ENCODE data around the gene TMEM131.
A peak's percentile ranks its signal among the peaks of the same experiment; 100 is the strongest.

DNA sequence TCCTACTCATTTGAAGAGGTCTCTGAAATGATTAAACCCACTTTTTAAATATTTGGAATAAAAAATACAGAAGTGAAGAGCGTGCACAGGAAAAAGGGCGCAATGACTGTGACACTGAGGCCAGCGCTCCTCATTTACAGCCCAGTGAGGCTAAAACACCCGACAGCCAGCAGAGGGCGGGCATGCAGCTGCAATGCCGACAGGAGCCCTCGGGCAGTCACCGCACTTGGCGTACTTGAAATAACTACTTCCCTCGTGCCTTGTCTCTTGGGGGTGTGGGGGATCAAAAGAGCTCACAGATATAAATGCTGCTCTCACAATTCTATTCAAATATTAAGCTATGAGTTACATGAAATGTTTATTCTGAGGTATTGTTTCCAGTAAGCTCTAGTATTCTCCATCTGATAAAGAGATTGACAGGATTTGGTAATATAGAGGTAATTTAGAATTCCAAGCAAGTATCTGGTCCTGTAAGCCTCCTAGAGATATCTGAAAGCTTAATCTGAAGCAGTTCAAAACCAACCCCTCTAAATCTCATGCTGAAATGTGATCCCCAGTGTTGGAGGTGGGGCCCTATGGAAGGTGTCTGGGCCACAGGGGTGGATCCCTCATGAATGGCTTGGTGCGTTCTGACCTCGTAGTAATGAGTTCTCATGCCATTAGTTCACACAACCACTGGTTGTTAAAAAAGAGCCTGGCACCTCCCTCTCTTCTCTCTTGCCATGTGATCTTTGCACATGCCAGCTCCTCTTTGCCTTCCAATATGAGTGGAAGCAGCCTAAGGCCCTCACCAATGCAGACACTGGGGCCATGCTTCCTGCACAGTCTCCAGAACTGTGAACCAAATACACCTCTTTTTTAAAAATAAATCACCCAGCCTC lies 188.8 kb downstream of the TMEM131 start:
- TF ChIP-seq, protein P1, sequence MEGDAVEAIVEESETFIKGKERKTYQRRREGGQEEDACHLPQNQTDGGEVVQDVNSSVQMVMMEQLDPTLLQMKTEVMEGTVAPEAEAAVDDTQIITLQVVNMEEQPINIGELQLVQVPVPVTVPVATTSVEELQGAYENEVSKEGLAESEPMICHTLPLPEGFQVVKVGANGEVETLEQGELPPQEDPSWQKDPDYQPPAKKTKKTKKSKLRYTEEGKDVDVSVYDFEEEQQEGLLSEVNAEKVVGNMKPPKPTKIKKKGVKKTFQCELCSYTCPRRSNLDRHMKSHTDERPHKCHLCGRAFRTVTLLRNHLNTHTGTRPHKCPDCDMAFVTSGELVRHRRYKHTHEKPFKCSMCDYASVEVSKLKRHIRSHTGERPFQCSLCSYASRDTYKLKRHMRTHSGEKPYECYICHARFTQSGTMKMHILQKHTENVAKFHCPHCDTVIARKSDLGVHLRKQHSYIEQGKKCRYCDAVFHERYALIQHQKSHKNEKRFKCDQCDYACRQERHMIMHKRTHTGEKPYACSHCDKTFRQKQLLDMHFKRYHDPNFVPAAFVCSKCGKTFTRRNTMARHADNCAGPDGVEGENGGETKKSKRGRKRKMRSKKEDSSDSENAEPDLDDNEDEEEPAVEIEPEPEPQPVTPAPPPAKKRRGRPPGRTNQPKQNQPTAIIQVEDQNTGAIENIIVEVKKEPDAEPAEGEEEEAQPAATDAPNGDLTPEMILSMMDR (conservative IDR thresholded peaks at IDR 0.05; ENCODE audit: low read length), result peak; percentile 96
- TF ChIP-seq EZH2phosphoT487 (IDR thresholded peaks at IDR 0.05; ENCODE audit: borderline replicate concordance, low read depth, low read length), result no peak
